ENCODE measurements around the gene ARL8B.

DNA sequence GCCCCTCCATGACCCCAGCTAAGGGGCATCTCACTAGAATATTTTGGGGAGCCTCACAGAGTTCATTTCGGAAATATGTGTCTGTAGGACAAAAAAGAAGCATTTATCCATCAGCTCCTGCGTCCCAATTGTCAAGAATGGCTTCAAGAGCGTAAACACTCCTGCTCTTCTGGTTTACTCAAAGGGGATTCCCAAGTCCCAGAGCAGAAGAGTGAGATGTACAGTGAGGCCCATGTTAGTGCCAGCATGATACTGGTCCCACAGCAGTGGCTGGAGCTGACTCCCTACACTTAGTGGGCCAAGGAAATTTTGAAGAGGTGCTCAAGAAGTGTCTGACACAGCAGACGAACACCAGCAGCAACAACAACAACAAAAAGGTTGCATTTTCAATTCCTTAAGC, 34.9 kb upstream of the ARL8B start:
- TF ChIP-seq, protein P1, sequence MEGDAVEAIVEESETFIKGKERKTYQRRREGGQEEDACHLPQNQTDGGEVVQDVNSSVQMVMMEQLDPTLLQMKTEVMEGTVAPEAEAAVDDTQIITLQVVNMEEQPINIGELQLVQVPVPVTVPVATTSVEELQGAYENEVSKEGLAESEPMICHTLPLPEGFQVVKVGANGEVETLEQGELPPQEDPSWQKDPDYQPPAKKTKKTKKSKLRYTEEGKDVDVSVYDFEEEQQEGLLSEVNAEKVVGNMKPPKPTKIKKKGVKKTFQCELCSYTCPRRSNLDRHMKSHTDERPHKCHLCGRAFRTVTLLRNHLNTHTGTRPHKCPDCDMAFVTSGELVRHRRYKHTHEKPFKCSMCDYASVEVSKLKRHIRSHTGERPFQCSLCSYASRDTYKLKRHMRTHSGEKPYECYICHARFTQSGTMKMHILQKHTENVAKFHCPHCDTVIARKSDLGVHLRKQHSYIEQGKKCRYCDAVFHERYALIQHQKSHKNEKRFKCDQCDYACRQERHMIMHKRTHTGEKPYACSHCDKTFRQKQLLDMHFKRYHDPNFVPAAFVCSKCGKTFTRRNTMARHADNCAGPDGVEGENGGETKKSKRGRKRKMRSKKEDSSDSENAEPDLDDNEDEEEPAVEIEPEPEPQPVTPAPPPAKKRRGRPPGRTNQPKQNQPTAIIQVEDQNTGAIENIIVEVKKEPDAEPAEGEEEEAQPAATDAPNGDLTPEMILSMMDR (IDR thresholded peaks at IDR 0.05), result no peak
- TF ChIP-seq POLR2A (IDR thresholded peaks at IDR 0.05), result no peak

Data from breast epithelium (tissue), 3 donors.